Neural cell (in vitro differentiated cells): Measurements from ENCODE around the gene THBD. TPM values are rescaled to one million over a fixed set of nuclear protein-coding genes. Genes with fewer than 3 reads are reported as not detected.

Source experiments
- H2AFZ ChIP-seq: fragments of 200-600, 300-800 bp; sonication (generic), shearing (Covaris generic); 2 replicates; pipeline ENCODE4 v1.6.0; 2014; ENCODE audit warnings: low read depth, mild to moderate bottlenecking, antibody characterized with exemption, low read length, moderate library complexity
- H3F3A ChIP-seq: fragments of 200-600 bp; shearing (Covaris generic); 2 replicates; pipeline ENCODE4 v1.6.1; 2016; ENCODE audit warnings: mild to moderate bottlenecking, moderate library complexity, mixed read lengths, antibody characterized with exemption, low read length; ENCODE audit not compliant: insufficient read depth, poor library complexity, severe bottlenecking
- H3K27ac ChIP-seq: fragments of 200-600, 300-800 bp; sonication (generic), shearing (Covaris generic); 2 replicates; pipeline ENCODE4 v1.5.1; 2014; ENCODE audit warnings: mild to moderate bottlenecking, low read length, moderate library complexity
- H3K27me3 ChIP-seq: fragments of 300-800, 200-600 bp; sonication (generic), shearing (Covaris generic); 2 replicates; pipeline ENCODE4 v1.6.0; 2014; ENCODE audit warnings: mild to moderate bottlenecking, low read depth, low read length, moderate library complexity; ENCODE audit not compliant: insufficient read depth
- H3K36me3 ChIP-seq: fragments of 300-800, 200-600 bp; sonication (generic), shearing (Covaris generic); 2 replicates; pipeline ENCODE4 v1.5.1; 2014; ENCODE audit warnings: mild to moderate bottlenecking, antibody characterized with exemption, low read length, moderate library complexity; ENCODE audit not compliant: insufficient read depth
- H3K4me2 ChIP-seq: fragments of 300-800, 200-600 bp; sonication (generic), shearing (Covaris generic); 2 replicates; pipeline ENCODE4 v1.6.0; 2014; ENCODE audit warnings: mild to moderate bottlenecking, low read length
- H3K4me3 ChIP-seq: fragments of 300-800, 200-600 bp; sonication (generic), shearing (Covaris generic); 2 replicates; pipeline ENCODE4 v1.5.1; 2014; ENCODE audit warnings: mild to moderate bottlenecking, low read length, moderate library complexity
- H3K79me2 ChIP-seq: fragments of 200-600 bp; shearing (Covaris generic); replicated peaks from 2 replicates; pipeline ENCODE4 v1.6.0; 2014; ENCODE audit warnings: mild to moderate bottlenecking, low read length, moderate library complexity; ENCODE audit not compliant: insufficient read depth
- H3K9ac ChIP-seq: fragments of 300-800, 200-600 bp; sonication (generic), shearing (Covaris generic); 2 replicates; pipeline ENCODE4 v1.6.1; 2016; ENCODE audit warnings: mild to moderate bottlenecking, low read length, mixed read lengths
- H3K9me2 ChIP-seq: fragments of 200-600 bp; shearing (Covaris generic); 2 replicates; pipeline ENCODE4 v1.6.1; 2016; ENCODE audit warnings: mild to moderate bottlenecking, low read length, mixed read lengths; ENCODE audit not compliant: insufficient read depth
- H3K9me3 ChIP-seq: fragments of 200-600, 300-800 bp; sonication (generic), shearing (Covaris generic); 2 replicates; pipeline ENCODE4 v1.6.1; 2016; ENCODE audit warnings: mild to moderate bottlenecking, mixed run types, low read length, moderate library complexity, mixed read lengths
- H4K20me1 ChIP-seq: fragments of 200-600 bp; shearing (Covaris generic); 2 replicates; pipeline ENCODE4 v1.6.1; 2016; ENCODE audit warnings: mild to moderate bottlenecking, mixed run types; ENCODE audit not compliant: insufficient read depth
- CTCF ChIP-seq: fragments of 450-650 bp; IDR thresholded peaks from 2 replicates; pipeline ENCODE4 v1.5.1; 2014; ENCODE audit warnings: antibody characterized with exemption, mild to moderate bottlenecking, moderate library complexity; ENCODE audit not compliant: poor library complexity, severe bottlenecking
- EP300 ChIP-seq: fragments of 450-650 bp; conservative IDR thresholded peaks from 2 replicates; pipeline ENCODE4 v1.6.1; 2014; ENCODE audit warnings: antibody characterized with exemption, mild to moderate bottlenecking, moderate library complexity; ENCODE audit not compliant: poor library complexity, severe bottlenecking
- MXI1 ChIP-seq: fragments of 450-650 bp; conservative IDR thresholded peaks from 2 replicates; pipeline ENCODE4 v1.6.1; 2014; ENCODE audit warnings: antibody characterized with exemption, mild to moderate bottlenecking; ENCODE audit not compliant: poor library complexity, severe bottlenecking
- POLR2AphosphoS5 ChIP-seq: IDR thresholded peaks from 2 replicates; pipeline ENCODE4 v1.6.1; 2012
- RAD21 ChIP-seq: fragments of 450-650 bp; conservative IDR thresholded peaks from 2 replicates; pipeline ENCODE4 v1.6.1; 2014; ENCODE audit warnings: antibody characterized with exemption, mild to moderate bottlenecking, moderate library complexity
- REST ChIP-seq: IDR thresholded peaks from 2 replicates; pipeline ENCODE4 v1.6.1; 2012; ENCODE audit warnings: borderline replicate concordance
- polyA plus RNA-seq: library from polyadenylated mRNA; depleted of rRNA; stranded (reverse); fragments of >200 nt; gene quantifications from 2 replicates; pipeline ENCODE4 v1.2.3, GENCODE V29; 2014

THBD gene
- polyA plus RNA-seq, 1 donor from 2014 or later: not detected

- Histone ChIP-seq H3K4me3 (no peak overlapping the region), H3K9me3 (no peaks in the 10 kb centered on the region), H2AFZ (no peak overlapping the region), H3K9me2 (no peaks in the 10 kb centered on the region), H3K36me3 (no peaks in the 10 kb centered on the region), H3K79me2 (no peaks in the 10 kb centered on the region), H3K9ac (no peak overlapping the region), H3K27ac (no peak overlapping the region), H3K27me3 (no peaks in the 10 kb centered on the region), H3F3A (no peaks in the 10 kb centered on the region), H3K4me2 (no peak overlapping the region), H4K20me1 (no peaks in the 10 kb centered on the region)
- no peak for TF ChIP-seq POLR2AphosphoS5
These were observed 37.5 kb upstream of the THBD start for GRCh38 chr20:23086931-23087411.

GRCh38 chr20:23086056-23086566 is 36.6 kb upstream of the THBD start, which contains the start of gene CD93:
Gene CD93 (minus strand): TSS chr20:23086324. CDS start chr20:23086192, 132 bp downstream.
- no peaks in the 10 kb centered on the region for H3F3A ChIP-seq
- H3K36me3 ChIP-seq: no peaks in the 10 kb centered on the region
- no peaks in the 10 kb centered on the region for H3K9me2 ChIP-seq
- no peaks in the 10 kb centered on the region for H3K27me3 ChIP-seq
- H4K20me1 ChIP-seq: no peaks in the 10 kb centered on the region
- no peaks in the 10 kb centered on the region for H3K9me3 ChIP-seq
- H3K9ac ChIP-seq: no peak within 1 kb of the TSS
- no peak for TF ChIP-seq RAD21
- no peak for TF ChIP-seq REST
- no peak for TF ChIP-seq EP300
- TF ChIP-seq CTCF: no peak
- H3K79me2 ChIP-seq: no peaks in the 10 kb centered on the region
- H3K4me2 ChIP-seq: no peak within 1 kb of the TSS
- H3K27ac ChIP-seq: no peak within 1 kb of the TSS
- no peak within 1 kb of the TSS for H2AFZ ChIP-seq
- H3K4me3 ChIP-seq: no peak within 1 kb of the TSS

- Histone ChIP-seq H2AFZ (no peak overlapping the region), H3K9ac (no peak overlapping the region), H3K9me3 (no peaks in the 10 kb centered on the region), H3K36me3 (no peaks in the 10 kb centered on the region), H3K4me3 (no peak overlapping the region), H3K27ac (no peak overlapping the region), H3F3A (no peaks in the 10 kb centered on the region), H3K4me2 (no peak overlapping the region), H3K9me2 (no peaks in the 10 kb centered on the region), H3K79me2 (no peaks in the 10 kb centered on the region), H4K20me1 (no peaks in the 10 kb centered on the region), H3K27me3 (no peaks in the 10 kb centered on the region)
- TF ChIP-seq MXI1: no peak
- TF ChIP-seq CTCF: no peak
These were observed 36.1 kb upstream of the THBD start for GRCh38 chr20:23085436-23086055.
